Keratinocyte (primary cell): Measurements from ENCODE around the gene NOS1AP. TPM values are rescaled to one million over a fixed set of nuclear protein-coding genes. Genes with fewer than 3 reads are reported as not detected.

Experiments used
- DNase-seq: peaks from one replicate; pipeline ENCODE4 v3.0.0-alpha.2; 2011; ENCODE audit warnings: low read depth, missing footprints, low spot score
- FAIRE-seq: peaks from 2 replicates; lab custom pipeline; 2011; peaks lifted over from hg19 to GRCh38; lab: Jason Lieb, UNC
- H2AFZ ChIP-seq: 2 replicates; pipeline ENCODE4 v1.6.0; 2012; ENCODE audit warnings: low read length, control low read depth, inconsistent platforms; ENCODE audit not compliant: control insufficient read depth
- H3K27ac ChIP-seq: 2 replicates; pipeline ENCODE4 v1.5.1; 2011; ENCODE audit warnings: low read length; ENCODE audit not compliant: control insufficient read depth, insufficient read depth
- H3K27me3 ChIP-seq: 3 replicates; pipeline ENCODE4 v1.6.0; 2011; ENCODE audit warnings: low read length; ENCODE audit not compliant: control insufficient read depth, insufficient read depth; ENCODE audit errors: extremely low read depth
- H3K36me3 ChIP-seq, 2 experiments: 2 replicates in 1 of 2; 3 replicates in 1 of 2; pipeline ENCODE4 v1.5.1; 2011; ENCODE audit warnings: low read length in 2 of 2, mild to moderate bottlenecking in 1 of 2; ENCODE audit not compliant: control insufficient read depth in 2 of 2, insufficient read depth in 2 of 2; ENCODE audit errors: extremely low read depth in 1 of 2
- H3K4me1 ChIP-seq: 3 replicates; pipeline ENCODE4 v1.5.1; 2011; ENCODE audit warnings: low read length; ENCODE audit not compliant: control insufficient read depth, insufficient read depth; ENCODE audit errors: extremely low read depth
- H3K4me2 ChIP-seq: 3 replicates; pipeline ENCODE4 v1.6.0; 2011; ENCODE audit warnings: low read depth, low read length; ENCODE audit not compliant: control insufficient read depth, insufficient read depth; ENCODE audit errors: extremely low read depth
- H3K4me3 ChIP-seq, 3 experiments: fragments of 200-600 bp in 1 of 3; sonication (generic) in 1 of 3; 2 replicates in 2 of 3; 3 replicates in 1 of 3; pipeline ENCODE4 v1.5.1; 2011 to 2016; ENCODE audit warnings: low read length in 3 of 3, mild to moderate bottlenecking in 3 of 3, control low read depth in 2 of 3, inconsistent platforms in 1 of 3, low read depth in 1 of 3, mixed read lengths in 1 of 3, mixed run types in 1 of 3, moderate library complexity in 1 of 3; ENCODE audit not compliant: control insufficient read depth in 2 of 3, insufficient read depth in 2 of 3; ENCODE audit errors: extremely low read depth in 1 of 3
- H3K79me2 ChIP-seq: 2 replicates; pipeline ENCODE4 v1.6.0; 2012; ENCODE audit warnings: low read length; ENCODE audit not compliant: control insufficient read depth, insufficient read depth
- H3K9ac ChIP-seq: 3 replicates; pipeline ENCODE4 v1.6.0; 2011; ENCODE audit warnings: low read length; ENCODE audit not compliant: control insufficient read depth, insufficient read depth; ENCODE audit errors: extremely low read depth
- H3K9me1 ChIP-seq: 3 replicates; pipeline ENCODE4 v1.6.0; 2011; ENCODE audit warnings: low read length; ENCODE audit not compliant: control insufficient read depth, insufficient read depth; ENCODE audit errors: extremely low read depth
- H3K9me3 ChIP-seq: 2 replicates; pipeline ENCODE4 v1.5.1; 2012; ENCODE audit warnings: low read depth, low read length; ENCODE audit not compliant: control insufficient read depth
- H4K20me1 ChIP-seq: 3 replicates; pipeline ENCODE4 v1.6.0; 2011; ENCODE audit warnings: low read length; ENCODE audit not compliant: control insufficient read depth, insufficient read depth; ENCODE audit errors: extremely low read depth
- CTCF ChIP-seq, 3 experiments: IDR thresholded peaks in 1 of 3; conservative IDR thresholded peaks in 1 of 3; optimal IDR thresholded peaks in 1 of 3; 2 replicates in 2 of 3; 3 replicates in 1 of 3; pipeline versions ENCODE3 to v1.5.1; 2011; ENCODE audit warnings: low read length in 3 of 3, mild to moderate bottlenecking in 3 of 3, moderate library complexity in 2 of 3, control low read depth in 1 of 3, inconsistent platforms in 1 of 3; ENCODE audit not compliant: insufficient read depth in 2 of 3; ENCODE audit errors: extremely low read depth in 1 of 3
- EZH2 ChIP-seq: IDR thresholded peaks from one replicate; pipeline ENCODE4 v1.6.1; 2012; ENCODE audit warnings: inconsistent platforms, mild to moderate bottlenecking, low read length, moderate library complexity
- dilution Hi-C: fragments of 300-500 bp; cut with MboI; formaldehyde crosslinking; loops from one replicate; pipeline ENCODE4 v1.7.0; 2020; ENCODE audit warnings: low sequenced_read_pairs; ENCODE audit not compliant: extremely low pct_ligation_motif_present
- polyA plus RNA-seq, 5 experiments: library from polyadenylated mRNA; depleted of rRNA in 3 of 5; stranded (reverse) in 3 of 5; stranded (forward) in 1 of 5; unstranded in 1 of 5; fragments of >200 nt; gene quantifications; 1 replicate in 1 of 5; 2 replicates in 3 of 5; 3 replicates in 1 of 5; pipeline versions ENCODE4 v1.2.1 to v1.2.3, GENCODE V29; 2011 to 2012; ENCODE audit warnings: missing spikeins in 2 of 5, low read depth in 1 of 5, low replicate concordance in 1 of 5

The NOS1AP gene
- polyA plus RNA-seq, 1 donor (not counting 4 experiments of a cell fraction or from before 2014, with no cell fraction given), result not detected

- FAIRE-seq (no peak), DNase-seq (no peak)
- Histone ChIP-seq H4K20me1 (no peaks in the 10 kb centered on the region), H3K4me1 (peaks cover 9% of the 10 kb centered on the region), H3K9me3 (no peaks in the 10 kb centered on the region), H3K9me1 (no peaks in the 10 kb centered on the region), H2AFZ (no peak overlapping the region), H3K27me3 (no peaks in the 10 kb centered on the region), H3K4me2 (no peak overlapping the region), H3K79me2 (no peaks in the 10 kb centered on the region), H3K4me3 (no peak overlapping the region), H3K36me3 (no peaks in the 10 kb centered on the region), H3K9ac (no peak overlapping the region), H3K27ac (no peak overlapping the region)
- dilution Hi-C loops, result no loop called here
- no peak for TF ChIP-seq EZH2
Observed at GRCh38 chr1:162284206-162284955, 214.9 kb downstream of the NOS1AP start.

GRCh38 chr1:162285149-162285561 lies 215.7 kb downstream of the NOS1AP start:
- H3K4me3 ChIP-seq, result no peak overlapping the region
- no peak overlapping the region for H3K27ac ChIP-seq
- TF ChIP-seq EZH2, result no peak
- TF ChIP-seq CTCF (optimal IDR thresholded peaks at IDR 0.05 in 1 of 3, IDR thresholded peaks at IDR 0.05 in 1 of 3, conservative IDR thresholded peaks at IDR 0.05 in 1 of 3; ENCODE audit: extremely low read depth in 1 of 3, insufficient read depth in 2 of 3, low read length in 3 of 3), result no peak
- no peak overlapping the region for H3K4me2 ChIP-seq
- H3K9me3 ChIP-seq, result no peaks in the 10 kb centered on the region
- DNase-seq (no peak), FAIRE-seq (no peak)
- no peaks in the 10 kb centered on the region for H3K79me2 ChIP-seq
- H3K27me3 ChIP-seq, result no peaks in the 10 kb centered on the region
- peaks cover 13% of the 10 kb centered on the region for H3K4me1 ChIP-seq
- no peak overlapping the region for H3K9ac ChIP-seq
- H4K20me1 ChIP-seq, result no peaks in the 10 kb centered on the region
- dilution Hi-C loops, result no loop called here
- H2AFZ ChIP-seq, result no peak overlapping the region
- no peaks in the 10 kb centered on the region for H3K9me1 ChIP-seq
- no peaks in the 10 kb centered on the region for H3K36me3 ChIP-seq
